HG03460 (cell line): Measurements from ENCODE around the gene KLHL2.
"Not testable (repeated sequence)": the region's sequence is repeated elsewhere in the genome, so short reads cannot be mapped to it uniquely, and the experiment has no call there.

Source experiments
- ATAC-seq: cut with Tn5 transposase; IDR thresholded peaks from one replicate; pipeline ENCODE4 v1.9.1; 2021; ENCODE audit not compliant: unreplicated experiment

The KLHL2 gene

DNA sequence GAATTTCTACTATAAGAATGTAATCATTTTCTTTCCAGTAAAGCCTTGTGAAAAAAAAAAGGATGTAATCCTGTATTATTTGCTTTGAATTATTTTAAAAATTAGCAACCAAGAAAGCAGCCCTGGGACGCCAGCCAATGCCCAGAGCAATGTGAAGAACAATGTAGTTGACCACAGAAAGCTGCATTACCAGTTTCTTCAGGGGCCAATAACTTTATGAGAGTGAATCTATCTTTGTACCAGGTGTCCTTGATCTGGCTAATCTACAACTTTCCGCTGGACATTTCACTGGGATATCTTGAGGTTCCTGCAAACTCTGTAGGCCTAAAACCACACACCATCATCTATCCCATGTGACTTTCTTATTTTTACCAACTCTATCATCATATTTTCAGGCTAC is 7.6 kb upstream of the KLHL2 start:
- ATAC-seq: no peak

DNA sequence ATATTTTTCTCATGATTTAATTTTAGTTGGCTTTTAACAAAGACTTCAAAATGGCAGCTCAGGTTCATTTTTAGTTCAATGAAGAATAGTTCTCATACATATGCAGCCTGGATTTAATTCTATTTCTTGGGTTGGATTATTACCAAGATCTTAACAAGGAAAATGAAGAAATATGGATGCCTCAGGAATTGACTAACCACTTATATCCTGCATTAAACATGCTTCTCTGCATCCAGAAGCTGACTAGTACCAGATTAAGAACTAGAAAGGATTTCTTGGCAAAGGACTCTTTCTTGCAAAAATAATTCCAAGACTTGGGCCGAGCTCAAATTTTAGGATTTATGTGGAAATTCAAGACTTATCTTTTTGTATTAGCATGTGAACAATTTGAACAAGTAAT is 5.6 kb upstream of the KLHL2 start:
- ATAC-seq: no peak

DNA sequence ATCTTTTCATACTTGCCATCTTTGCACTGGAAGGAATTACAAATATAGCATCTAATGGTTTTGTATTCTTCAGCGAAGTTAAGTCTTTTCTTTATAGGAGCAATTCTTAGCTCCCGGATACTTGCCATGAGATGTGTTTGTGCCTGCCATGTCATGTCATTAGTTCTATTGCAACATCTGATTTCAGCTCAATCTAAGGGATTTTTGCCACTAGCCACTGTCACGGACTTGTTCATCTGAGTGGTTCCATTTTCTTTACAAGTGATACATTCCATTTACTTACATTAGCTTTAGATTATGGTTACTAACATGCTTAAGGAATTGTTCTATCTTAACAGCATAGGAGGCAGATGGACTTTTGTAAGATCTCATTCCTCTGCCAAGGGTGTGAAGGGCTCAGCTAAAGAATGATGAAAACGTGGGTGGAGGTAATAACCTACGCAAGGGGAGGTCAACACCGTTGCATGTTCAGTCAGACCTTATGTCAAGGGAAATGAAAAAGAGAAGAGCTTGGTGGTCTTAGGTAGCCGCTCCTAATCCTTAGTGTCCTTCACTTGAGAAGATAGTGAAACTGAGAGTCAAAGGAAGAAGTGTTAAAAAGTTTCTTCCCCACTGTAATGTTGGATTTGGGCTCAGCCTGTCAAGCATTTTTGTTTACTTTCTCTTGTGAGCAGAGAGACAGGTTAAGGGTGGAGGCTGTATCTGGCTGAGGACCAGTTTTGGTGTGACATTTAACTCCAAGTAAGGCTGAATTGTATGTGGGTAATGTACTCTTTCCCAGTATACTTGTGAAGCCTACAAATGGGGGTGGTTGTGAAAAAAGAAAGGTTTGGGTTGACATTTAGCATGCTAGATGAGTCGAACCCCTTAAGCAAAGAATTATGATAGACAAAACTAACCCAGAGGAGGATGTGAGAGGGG is 3.6 kb upstream of the KLHL2 start:
- ATAC-seq: no peak

DNA sequence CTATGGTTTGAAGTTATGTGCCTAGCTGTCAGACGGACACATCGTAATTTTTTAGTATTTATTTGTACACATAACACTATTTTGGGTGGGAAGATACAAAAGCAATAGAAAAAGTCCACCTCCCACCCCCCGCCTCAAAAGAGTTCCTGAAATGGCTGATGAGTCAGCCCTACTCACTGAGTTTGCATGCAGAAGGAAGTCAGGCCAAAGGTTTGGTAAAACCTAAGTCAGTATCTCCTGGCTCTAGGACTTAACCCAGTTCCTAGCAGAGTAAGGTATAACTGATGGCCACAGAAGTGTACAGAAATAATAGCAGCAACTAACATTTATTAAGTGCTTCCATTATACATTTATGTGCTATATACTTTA is 2.9 kb upstream of the KLHL2 start:
- no peak for ATAC-seq

DNA sequence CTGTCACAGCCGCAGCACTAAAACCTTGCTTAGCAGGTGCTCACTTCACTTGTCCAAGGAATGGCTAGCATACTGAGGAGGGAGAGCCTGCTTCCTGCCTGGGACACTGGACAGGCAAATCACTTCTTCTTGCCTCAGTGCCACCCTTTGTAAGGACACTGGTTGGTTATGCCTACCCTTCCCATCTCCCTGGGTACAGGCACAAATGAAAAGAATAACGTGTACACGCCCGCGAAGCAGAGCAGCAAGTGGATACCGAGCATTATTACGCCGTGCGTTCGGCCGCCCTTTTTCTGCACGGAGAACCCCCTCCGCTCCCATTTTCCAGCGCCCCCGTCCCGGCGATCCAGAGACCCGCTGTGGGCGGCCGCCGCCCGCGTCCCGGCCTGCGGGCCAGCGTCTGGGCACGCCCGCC is 338 bp upstream of the KLHL2 start:
- ATAC-seq: peak; percentile 26

DNA sequence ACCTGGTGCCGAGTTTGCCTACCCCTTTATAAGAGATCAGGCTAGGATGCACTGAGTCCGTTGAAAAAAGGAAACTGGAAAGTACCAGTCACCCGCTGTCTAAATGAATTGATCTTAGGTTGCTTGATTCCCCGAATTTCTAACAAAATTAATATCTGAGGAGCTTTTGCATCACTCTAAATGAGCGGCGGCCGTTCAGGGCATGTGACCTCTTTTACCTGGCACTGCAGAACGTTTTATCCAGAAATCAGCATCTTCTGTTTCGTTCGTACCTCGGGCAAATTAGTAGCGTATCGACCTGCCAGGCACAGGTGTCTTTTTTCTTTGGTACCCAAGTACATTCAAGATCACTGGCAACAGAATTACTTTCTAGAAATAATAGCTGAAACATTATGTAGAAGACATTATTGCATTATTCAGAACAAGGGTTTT is 876 bp downstream of the KLHL2 start:
- peak; percentile 13 for ATAC-seq

DNA sequence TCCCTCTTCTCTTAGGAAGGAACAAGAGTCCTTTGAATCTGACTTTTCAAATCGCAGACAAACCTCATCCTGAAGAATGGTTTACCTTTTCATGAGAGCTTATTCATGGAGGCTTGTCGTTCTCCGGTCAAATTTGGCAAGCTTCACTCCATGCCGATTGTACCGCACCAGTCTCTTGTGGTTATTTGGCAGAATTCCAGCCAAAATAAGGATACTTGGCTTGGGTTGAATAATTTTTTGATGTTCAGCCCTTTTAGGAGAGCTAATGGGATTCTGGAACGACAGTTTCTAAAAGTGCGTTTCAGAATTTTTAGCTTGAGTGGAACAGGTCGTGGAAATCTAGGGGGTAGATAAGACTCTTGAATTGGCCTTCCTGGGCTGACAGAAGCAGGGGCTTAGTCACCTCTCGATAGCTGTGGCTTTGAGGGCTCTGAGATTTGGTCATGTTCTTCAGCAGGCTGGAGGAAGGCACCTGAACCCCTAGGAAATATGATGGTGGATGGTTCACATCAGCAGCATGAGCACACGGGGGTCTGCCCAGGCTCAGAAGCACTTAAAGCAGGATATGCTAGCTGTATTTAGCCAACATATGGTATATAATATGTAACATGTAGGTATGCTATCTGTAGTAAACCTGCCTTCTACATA is 1.5 kb downstream of the KLHL2 start:
- ATAC-seq: no peak

DNA sequence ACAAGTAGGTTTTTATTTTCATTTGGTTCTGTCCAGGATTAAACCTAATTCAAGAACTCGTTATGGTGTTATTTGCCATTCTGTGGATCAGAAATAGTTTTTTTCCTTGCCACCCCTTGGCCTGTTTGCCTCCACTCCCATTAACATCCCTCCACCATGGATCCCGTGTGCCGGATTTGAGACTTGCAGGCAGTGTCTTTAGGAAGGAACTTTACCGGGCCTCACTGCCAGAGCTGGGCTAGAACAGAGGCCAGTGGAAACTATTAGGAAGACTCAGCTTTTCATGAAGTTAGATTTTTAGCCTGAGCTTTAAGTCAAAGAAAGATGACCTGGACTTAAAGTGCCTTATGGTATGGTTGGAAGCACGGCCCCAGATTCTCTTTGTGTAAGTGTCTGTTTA is 2.4 kb downstream of the KLHL2 start:
- no peak for ATAC-seq

DNA sequence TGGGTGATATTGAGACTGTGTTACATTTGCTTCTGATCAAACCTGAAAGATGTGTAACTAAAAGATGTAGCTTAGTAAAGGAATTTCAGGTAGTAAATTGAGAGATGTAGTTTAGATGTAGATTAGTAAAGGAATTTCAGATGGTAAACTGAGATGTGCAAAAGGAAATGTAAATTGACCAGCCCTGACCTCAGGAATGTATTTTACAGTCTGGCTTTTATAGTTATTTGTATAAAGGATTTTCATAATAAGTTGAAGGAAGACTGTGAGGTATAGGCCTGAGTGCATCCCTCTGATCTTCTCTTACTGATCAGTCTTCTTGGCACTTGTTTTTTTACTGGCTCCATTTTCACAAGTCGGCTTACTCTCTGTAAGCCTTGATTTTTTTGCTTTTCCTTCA is 3.2 kb downstream of the KLHL2 start:
- no peak for ATAC-seq

DNA sequence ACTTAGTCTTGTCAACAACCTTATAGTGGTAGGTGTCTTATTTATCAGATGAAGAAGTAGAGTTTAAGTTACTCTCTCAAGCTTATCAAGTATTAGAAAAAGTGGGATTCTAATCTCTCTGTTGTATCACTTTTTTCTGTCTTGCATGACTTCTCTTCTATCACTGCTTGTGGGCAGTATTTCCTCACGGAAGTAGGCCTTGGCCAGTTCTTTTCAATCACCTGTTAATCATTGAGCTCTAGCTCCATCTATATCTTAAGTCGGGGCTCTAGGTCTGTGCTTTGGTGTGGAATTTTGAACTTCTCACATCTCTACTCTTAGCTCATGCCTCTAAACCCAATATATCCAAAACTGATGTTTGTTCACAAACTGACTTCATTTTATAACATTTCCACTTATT is 5.3 kb downstream of the KLHL2 start:
- not testable (repeated sequence) for ATAC-seq

DNA sequence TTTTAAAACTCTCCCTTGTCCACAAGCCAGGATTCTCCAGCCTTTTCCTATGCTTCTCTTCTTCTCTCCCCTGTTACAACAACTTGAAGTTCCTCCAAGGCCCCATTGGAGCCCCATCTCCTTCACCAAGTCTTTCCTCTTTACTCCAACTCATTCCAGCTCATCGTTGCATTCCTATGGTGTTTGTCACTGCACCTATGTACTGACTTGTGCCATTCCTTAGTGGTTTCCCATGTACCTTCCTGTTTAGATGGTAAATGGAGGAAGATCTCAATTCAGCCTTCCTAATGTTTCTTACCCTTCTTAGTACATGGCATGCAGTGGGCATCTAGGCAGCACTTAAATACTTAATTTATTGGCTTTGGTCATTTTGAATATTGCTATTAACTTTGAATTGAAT is 6.0 kb downstream of the KLHL2 start:
- ATAC-seq: not testable (repeated sequence)

DNA sequence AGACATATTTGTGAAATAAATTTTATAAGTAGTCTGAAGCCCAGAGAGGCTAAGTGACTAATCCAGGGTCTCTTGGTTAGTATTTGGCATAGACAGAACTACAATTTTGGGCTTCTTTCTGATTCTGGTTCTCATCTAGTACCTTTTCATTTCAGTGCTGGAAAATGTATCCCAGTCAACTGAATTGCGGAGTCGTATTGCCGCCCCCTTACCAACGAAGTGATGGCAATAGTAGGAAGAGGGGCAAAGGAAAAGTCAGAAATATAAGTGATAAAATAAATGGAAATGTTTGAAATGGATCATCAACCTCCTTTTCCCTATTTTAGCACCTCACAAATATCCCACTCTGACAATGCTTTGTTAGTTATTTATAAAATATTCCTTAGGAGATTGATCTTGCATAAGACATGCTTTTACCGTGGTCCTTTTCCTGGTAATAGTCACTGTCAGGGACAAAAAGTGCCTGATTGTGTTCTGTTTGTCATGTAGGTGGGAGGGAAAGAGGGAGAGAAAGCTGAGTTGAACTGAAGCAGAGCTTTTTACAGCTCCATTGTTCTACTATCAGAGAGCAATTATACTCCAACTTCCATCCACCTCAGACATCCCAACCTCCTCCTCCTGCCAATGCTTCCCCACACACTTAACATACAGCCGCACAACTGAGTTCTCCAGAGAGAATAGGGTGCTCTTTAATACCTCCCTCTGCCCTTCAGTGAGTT is 6.8 kb downstream of the KLHL2 start:
- not testable (repeated sequence) for ATAC-seq

DNA sequence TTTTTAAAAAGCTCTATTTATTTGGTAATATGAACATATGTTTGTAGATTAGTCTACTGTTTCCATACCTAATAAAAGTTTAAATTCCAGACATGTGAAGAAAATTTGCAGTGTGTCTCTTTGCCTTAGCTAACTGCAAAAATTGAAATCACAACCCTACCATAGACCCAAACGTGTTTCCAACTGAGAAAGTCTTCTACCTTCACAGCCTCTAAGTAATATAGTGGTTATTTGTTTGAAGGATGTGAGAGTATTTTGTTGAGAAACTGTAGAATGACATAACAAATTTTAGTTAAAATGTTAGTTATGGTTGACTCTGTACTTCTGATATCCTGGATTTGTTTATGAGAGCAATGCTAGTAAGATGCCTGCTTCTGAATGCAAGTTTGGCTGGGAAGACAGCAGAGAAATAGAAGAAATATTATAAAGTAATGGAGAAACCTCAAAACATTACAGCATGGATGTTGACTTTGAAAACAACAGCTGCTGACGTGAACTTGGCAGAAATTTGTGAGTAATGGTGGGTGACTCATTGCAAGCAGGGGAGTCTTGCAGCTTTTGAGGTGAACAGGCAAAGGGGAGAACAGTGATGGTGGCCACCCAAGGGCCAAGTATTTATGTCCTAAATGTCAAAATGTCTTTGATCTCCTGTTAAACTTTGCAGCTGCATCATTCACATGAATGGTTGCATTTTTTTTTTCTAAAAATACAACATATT is 7.8 kb downstream of the KLHL2 start:
- peak; percentile 50 for ATAC-seq

DNA sequence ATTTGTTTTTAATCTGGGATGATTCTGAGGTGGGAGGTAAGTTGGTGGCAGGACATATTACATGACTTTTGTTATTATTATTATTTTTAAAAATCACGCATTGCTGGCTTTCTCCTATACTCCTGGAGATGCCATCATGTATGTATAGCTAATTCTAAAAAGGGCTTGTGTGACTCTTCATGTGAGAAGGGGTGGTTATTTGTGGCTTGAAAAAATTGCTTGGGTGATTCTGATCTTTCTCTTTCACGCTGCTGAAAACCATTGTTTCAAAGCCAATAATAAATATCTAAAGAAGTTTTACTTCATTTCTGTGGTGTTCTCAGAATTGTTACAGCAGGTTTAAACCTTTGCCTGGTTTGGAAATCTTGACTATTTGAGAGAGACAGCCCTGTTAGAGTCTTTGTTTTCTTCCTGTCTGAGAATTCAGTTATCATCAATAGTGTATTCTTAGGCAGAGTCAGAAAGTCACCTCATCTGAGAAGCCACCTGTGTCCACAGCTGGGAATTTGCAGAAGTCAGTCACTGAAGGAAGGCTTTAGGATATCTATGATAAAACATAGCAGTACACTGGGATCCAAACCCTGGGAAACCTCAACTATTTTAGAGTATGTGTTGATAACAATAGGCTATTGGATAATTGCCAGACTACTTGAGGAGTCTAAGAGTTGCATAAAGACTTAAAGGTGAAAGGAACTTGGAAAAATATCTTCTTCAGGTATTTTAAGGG is 8.6 kb downstream of the KLHL2 start:
- peak; percentile 63 for ATAC-seq

DNA sequence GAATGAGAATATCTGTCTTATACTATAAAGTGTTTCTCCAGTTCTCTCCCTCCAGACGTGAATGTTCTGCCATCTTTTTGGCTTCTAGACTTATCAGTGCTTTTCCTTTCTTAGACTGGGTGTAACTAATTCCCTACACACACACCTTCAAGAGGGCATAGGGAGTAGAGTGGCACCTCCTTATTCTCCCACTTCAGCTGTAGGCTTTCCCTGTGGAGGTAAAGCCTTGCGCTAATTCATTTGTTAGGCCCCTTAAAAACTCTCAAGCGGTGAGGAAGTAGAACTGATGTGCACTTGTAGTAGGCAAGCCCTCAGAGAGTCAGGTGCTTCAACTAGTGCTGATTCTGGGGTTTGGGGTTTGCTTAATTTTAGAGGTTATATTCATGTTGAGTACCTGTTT is 10.0 kb downstream of the KLHL2 start:
- ATAC-seq: no peak

DNA sequence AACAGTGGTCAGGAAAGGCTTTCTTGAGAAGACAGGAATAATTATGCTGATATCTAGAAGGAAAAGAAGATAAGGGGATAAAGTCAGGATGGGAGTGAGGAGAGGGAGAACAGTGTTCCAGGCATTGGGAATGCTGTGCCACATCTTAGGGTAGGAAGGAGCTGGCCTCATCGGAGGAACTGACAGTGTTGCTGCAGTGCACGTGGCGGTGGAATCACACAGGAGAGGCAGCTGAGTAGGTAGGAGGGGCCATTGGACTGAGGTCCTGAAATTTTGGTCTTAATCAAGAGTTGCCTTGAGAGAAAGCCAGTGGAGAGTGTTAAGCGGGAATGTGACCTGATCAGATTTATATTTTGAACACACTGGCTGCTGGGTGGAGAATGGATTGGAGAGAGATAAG is 13.9 kb downstream of the KLHL2 start:
- not testable (repeated sequence) for ATAC-seq

DNA sequence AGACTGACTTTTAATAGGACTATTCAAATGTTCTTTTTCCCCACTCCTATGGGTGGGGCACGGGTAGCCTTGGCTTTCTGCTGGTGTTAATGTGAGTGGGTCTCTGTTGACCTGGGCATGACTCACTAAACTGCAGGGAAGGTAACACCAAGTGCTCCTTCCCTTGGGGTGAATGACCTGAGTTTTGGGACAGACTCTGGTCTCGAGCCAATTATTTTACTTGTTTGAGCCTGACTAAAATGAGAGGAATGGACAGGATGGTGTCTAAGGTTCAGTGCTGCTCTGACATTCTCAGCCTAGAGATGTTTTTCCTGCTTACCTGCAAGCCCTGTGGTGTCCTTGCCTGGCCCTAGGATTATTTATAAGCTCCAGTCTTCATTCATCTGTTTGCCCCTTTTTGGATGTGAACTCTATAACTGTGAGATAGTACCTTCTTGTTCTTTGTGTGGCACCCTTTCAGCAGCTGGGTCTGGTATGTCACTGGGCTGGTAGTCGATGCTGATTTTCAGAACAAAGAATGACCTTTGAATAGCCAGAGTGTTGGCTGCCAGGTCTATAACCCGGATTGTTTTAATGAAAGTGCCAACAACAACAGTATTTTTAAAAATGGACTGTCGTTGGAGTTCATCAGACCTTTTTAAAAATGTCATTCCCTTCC is 14.8 kb downstream of the KLHL2 start:
- not testable (repeated sequence) for ATAC-seq

DNA sequence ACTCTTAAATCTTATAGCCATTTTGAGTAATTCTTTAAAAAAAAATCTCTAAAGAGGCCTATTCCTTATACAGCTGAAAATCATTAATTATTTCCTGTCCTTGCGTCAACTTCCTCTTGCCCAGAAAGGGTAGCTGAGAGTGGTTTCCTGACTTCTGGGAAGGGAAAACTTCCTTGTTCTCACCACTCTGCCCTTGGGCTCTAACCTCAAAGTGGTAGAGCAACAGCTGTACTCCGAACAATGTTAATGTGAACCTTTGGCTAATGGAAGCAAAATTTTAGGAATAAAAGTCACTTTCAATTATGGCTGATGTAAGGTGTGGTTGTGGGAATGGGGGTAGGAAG is 15.3 kb downstream of the KLHL2 start:
- ATAC-seq: no peak

DNA sequence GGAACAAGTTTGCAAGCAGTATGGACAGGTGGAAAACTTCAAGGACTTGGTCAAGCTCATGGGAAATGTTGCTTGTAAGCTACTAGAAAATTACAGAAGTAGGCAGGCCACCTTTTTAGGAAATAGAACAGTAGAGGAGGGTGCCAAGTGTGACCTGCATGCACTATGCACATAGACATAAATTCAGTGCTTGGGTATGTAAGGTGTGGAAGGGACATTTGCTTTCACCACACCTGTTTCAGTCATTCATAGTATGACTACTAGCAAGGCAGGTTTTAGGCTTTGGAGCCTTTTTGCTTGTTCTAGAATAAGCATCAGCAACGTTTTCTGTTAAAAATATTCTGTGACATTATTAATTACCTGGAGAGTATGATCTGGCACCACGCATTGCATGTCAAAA is 20.0 kb downstream of the KLHL2 start:
- not testable (repeated sequence) for ATAC-seq
